Epithelial cell of proximal tubule (primary cell): ENCODE measurements around the gene PET100. TPM values are rescaled to one million over a fixed set of nuclear protein-coding genes. Genes with fewer than 3 reads are reported as not detected.

Experiments used
- DNase-seq: peaks from one replicate; pipeline ENCODE4 v3.0.0-alpha.2; 2011; ENCODE audit warnings: low read depth
- H3K4me3 ChIP-seq: 2 replicates; pipeline ENCODE4 v1.5.1; 2011; ENCODE audit warnings: low read depth, mild to moderate bottlenecking, low read length
- total RNA-seq: library from RNA; depleted of rRNA; stranded (reverse); fragments of >200 nt; gene quantifications from 2 replicates; pipeline ENCODE4 v1.2.3, GENCODE V29; 2015
- TF ChIP-seq, protein P1 (sequence below): conservative IDR thresholded peaks from 2 replicates; pipeline ENCODE4 v1.5.1; 2012; ENCODE audit warnings: low read depth, mild to moderate bottlenecking, low read length

The PET100 gene
- total RNA-seq, 1 donor from 2014 or later: 62.7 TPM

DNA sequence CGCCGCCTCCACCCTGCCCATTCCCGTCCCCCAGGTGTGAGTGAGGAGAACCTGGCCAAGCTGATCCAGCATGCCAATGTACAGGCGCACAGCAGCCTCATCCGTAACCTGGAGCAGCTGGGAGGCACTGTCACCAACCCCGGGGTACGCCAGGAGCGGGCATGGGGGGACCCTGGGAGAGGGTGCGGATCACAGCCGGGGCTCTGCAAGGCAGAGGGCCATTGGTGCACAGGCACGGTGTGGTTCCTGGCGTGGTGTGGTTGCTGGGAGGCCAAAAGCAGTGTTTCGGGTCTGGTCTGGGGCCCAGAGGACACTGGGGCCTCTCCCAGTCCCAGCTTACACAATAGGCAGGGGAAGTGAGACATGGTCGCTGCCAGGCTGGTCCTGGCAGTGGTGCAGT lies 15.6 kb downstream of the PET100 start:
- no peak overlapping the region for H3K4me3 ChIP-seq
- no peak for DNase-seq
- TF ChIP-seq, protein P1, sequence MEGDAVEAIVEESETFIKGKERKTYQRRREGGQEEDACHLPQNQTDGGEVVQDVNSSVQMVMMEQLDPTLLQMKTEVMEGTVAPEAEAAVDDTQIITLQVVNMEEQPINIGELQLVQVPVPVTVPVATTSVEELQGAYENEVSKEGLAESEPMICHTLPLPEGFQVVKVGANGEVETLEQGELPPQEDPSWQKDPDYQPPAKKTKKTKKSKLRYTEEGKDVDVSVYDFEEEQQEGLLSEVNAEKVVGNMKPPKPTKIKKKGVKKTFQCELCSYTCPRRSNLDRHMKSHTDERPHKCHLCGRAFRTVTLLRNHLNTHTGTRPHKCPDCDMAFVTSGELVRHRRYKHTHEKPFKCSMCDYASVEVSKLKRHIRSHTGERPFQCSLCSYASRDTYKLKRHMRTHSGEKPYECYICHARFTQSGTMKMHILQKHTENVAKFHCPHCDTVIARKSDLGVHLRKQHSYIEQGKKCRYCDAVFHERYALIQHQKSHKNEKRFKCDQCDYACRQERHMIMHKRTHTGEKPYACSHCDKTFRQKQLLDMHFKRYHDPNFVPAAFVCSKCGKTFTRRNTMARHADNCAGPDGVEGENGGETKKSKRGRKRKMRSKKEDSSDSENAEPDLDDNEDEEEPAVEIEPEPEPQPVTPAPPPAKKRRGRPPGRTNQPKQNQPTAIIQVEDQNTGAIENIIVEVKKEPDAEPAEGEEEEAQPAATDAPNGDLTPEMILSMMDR: no peak

DNA sequence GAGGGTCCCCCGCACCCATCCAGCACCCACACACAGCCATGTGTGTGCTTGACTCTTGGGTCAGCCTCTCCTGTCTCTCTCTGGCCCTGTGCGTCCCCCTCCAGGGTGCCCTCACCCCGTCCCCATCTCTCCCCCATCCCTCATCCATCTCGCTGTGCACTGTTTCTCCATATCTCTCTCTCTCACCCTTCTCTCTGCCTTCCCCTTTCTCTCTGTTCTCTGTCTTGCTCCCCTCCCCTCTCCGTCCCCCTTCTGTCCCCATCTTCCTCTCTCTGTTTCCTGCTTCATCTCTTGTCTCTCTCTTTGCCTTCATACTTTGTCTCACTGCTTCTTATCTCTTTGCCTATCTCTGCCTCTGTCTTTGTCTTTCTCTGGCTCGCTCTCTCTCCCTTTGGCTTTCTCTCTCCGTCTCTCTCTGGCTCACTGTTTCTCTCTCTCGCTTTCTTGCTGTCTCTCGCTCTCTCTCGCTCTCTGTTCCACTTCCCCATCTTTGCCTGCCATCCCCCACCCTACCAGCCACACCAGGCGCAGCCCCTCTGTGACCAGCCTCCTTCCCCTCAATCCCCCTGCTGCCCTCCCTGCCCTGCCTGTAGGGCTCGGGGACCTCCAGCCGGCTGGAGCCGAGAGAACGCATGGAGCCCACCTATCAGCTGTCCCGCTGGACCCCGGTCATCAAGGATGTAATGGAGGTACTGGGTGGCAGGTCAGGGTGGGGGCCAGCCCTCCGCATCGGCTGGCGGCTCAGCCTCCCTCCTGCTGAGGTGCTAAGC lies 16.2 kb downstream of the PET100 start:
- TF ChIP-seq, protein P1: no peak
- no peak for DNase-seq
- no peak overlapping the region for H3K4me3 ChIP-seq

DNA sequence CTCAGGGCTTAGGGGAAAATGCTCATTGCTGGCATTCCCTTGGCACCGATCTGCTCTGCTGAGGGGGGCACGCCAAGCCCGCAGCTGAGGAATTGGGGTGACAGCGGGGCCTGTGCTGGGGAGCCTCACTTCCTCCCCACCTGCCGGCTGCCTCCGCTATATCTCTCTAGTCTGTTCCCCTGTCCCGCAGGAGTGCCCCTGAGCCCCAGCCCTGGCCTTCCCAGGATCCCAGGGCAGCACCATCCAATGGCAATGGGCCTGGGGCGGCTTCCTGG lies 16.8 kb downstream of the PET100 start:
- DNase-seq: no peak
- H3K4me3 ChIP-seq: no peak overlapping the region
- TF ChIP-seq, protein P1: no peak

GRCh38 chr19:7647156-7647555 lies 17.6 kb downstream of the PET100 start:
- TF ChIP-seq, protein P1: no peak
- DNase-seq: no peak
- H3K4me3 ChIP-seq: no peak overlapping the region

GRCh38 chr19:7648265-7649014 lies 18.8 kb downstream of the PET100 start:
- DNase-seq: no peak
- H3K4me3 ChIP-seq: no peak overlapping the region
- TF ChIP-seq, protein P1: no peak

DNA sequence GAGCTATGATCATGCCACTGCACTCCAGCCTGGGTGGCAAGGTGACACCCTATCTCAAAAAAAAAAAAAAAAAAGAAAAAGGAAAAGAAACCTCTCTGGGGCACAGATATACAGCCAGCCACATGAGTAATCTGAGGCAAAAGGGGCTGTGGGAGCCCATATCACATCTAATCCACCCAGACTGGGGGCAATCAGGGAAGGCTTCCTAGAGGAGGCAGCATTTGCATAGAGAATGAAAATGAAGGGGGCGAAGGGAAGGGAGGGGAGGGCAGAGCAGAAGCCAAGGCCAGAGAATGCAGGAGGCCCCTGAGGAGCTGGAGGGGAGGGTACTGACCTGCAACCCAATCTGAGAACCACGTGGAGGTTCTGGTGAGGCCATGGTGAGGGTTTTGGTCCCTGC lies 20.6 kb downstream of the PET100 start:
- TF ChIP-seq, protein P1: no peak
- H3K4me3 ChIP-seq: no peak overlapping the region
- DNase-seq: no peak
